Motor neuron (in vitro differentiated cells): ENCODE data around the gene RGMA. TPM values are rescaled to one million over a fixed set of nuclear protein-coding genes. Genes with fewer than 3 reads are reported as not detected.

Experiments used
- ATAC-seq, 8 experiments: fragments of 200-7000 bp; cut with Tn5 transposase; replicated peaks in 6 of 8; 2 replicates each; pipeline ENCODE4 v1.8.0; 2021; ENCODE audit warnings: mild to moderate bottlenecking in 8 of 8, moderate library complexity in 8 of 8
- H3K27ac ChIP-seq, 2 donors: fragments of 250-450 bp; sonication (Bioruptor Pico); 2 replicates each; pipeline ENCODE4 v1.9.0; 2021; ENCODE audit warnings: antibody characterized with exemption in 2 of 2, mild to moderate bottlenecking in 2 of 2, moderate library complexity in 1 of 2
- H3K4me1 ChIP-seq, 2 donors: fragments of 250-450 bp; sonication (Bioruptor Pico); replicated peaks in 1 of 2; 2 replicates each; pipeline ENCODE4 v1.6.1; 2021; ENCODE audit warnings: antibody characterized with exemption in 2 of 2, mild to moderate bottlenecking in 2 of 2, moderate library complexity in 1 of 2
- H3K4me3 ChIP-seq, 5 donors: fragments of 250-450 bp; sonication (Bioruptor Pico); 2 replicates each; pipeline ENCODE4 v1.9.0; 2021; ENCODE audit warnings: antibody characterized with exemption in 5 of 5, mild to moderate bottlenecking in 5 of 5, moderate library complexity in 4 of 5
- WGBS, 10 experiments: fragments of 450-650 bp; shearing (Covaris generic); methylation state at CpG; one replicate each; pipeline ENCODE4 v1.0.0; 2022; 5-methylcytosine and 5-hydroxymethylcytosine counted together
- in situ Hi-C, 9 experiments: fragments of 400-800 bp; cut with MboI; loops; one replicate each; pipeline ENCODE4 v1.15.0; 2021; ENCODE audit warnings: low sequenced_read_pairs in 9 of 9, low pct_unique_long_range_greater_than_20kb in 2 of 9; ENCODE audit not compliant: unreplicated experiment in 9 of 9
- total RNA-seq, 8 experiments: library from RNA; unstranded; fragments of 300-600 nt; gene quantifications; 2 replicates each; pipeline versions ENCODE4 v1.2.3 to v1.2.4, GENCODE V29; 2022

RGMA gene
- total RNA-seq, 8 experiments from 2014 or later: 10.2 to 154 (median 49.2) TPM

DNA sequence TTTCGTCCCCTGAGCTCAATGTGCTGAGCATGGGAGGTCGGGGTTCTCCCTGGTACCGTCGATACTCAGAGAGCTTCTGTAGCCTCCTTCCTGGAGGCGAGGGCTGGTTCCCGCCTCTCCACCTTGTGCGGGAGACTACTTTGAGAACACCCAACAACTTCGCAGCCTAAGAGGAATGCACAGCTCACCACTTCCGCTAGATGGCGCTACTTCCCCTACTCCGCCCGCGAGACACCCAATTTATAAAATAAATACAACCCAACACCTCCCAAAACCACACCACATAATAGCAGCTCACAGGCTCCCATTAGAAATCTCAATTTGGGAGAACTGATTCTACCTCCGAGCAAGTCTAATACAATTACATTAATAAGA, 1.2 kb downstream of the RGMA start:
- 0 to 1% (median 0%) methylated on average over 1 to 13 of the region's 14 CpGs; no CpG with 5 or more reads in 6 of the 10 experiments for WGBS, 10 experiments
- in situ Hi-C loops: loop anchor here in 3 of 9 experiments (25.0 kb wide), 5 partner anchors 174 to 899 kb away; no protein-coding TSS in a partner anchor
- Histone ChIP-seq H3K4me1 (peaks cover 33% of the 10 kb centered on the region in 2 donors), H3K4me3 (peak overlapping the region; percentile 60 to 92 (median 78)), H3K27ac (peak overlapping the region; percentile 85 to 87)
- peak; percentile 33 to 67 (median 41) for ATAC-seq

DNA sequence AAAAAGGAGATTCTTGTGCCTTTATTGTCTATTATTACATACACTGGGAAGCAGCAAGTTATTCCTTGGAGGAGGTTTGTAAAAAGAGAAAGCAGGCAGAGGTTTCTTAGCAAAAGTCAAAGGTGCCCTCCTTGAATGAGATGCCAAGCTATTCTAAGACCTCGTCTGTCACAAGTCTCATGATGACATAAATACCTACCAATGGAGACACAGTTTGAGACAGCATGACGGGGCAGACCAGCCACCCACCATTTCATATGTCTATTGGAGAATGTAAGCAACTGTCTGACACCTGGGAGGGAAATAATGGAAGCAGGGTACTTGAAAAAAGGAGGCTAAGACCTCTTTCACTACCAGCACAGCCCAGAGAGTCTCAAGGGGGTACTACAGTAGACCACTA, 2.2 kb downstream of the RGMA start:
- WGBS, 10 experiments: 0 to 80% (median 13%) methylated on average over 1 to 2 of the region's 2 CpGs; no CpG with 5 or more reads in 5 of the 10 experiments
- Histone ChIP-seq H3K4me3 (peak overlapping the region; percentile 60 to 92 (median 78)), H3K4me1 (peaks cover 39 to 41% of the 10 kb centered on the region in 2 donors), H3K27ac (peak overlapping the region; percentile 61 to 73)
- ATAC-seq: no peak
- in situ Hi-C loops: loop anchor here in 3 of 9 experiments (25.0 kb wide), 5 partner anchors 176 to 901 kb away; no protein-coding TSS in a partner anchor

DNA sequence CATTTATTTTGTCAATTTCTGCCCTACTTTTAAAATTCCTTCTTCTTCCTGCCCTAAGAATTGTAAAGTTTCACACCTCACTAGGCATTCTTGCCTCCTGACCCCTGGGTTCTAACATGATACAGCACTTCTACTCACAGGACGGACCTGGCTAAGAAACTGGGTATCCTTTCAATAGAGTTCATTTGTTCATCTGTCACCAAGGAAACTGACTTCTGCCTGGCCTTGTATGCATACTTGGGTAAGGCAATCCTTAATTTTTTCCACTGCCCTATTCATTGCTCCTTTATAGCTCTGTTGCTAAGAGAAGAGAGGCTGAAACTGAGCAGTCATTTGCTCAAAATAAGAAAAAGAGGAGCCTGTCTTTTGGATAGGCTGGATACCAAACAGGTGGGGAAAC, 3.3 kb downstream of the RGMA start:
- Histone ChIP-seq H3K27ac (no peak overlapping the region), H3K4me3 (peak overlapping the region; percentile 60 to 92 (median 78)), H3K4me1 (peaks cover 47 to 52% of the 10 kb centered on the region in 2 donors)
- peak in 1 of 8 experiments; percentile 11 for ATAC-seq
- WGBS, 10 experiments: 14 to 80% (median 20%) methylated on average over 1 of the region's 1 CpG; no CpG with 5 or more reads in 3 of the 10 experiments
- in situ Hi-C loops: loop anchor here in 3 of 9 experiments (25.0 kb wide), 5 partner anchors 177 to 902 kb away; no protein-coding TSS in a partner anchor

DNA sequence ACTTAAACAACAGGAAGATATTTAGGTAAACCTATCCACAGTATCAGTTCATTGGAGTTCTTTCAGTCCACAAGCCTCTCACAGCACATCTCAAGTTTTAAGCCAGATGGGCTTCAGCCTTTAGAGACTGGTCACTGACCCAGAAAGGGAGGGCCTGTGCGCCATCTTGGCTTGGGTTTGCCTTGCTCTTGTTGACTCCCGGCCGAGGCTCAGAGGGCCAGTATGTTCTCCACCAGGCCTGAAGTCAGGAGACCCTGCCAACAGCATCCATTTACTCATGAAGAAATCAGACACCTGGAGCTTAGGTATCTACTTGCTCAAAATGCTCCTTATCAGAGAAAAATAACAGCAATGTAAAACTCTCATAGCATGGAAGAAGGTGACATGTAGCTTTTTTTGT, 6.2 kb downstream of the RGMA start:
- peaks cover 66 to 67% of the 10 kb centered on the region in 2 donors for H3K4me1 ChIP-seq
- in situ Hi-C loops: loop anchor here in 3 of 9 experiments (25.0 kb wide), 5 partner anchors 179 to 904 kb away; no protein-coding TSS in a partner anchor
- 80 to 100% methylated on average over 1 of the region's 3 CpGs; no CpG with 5 or more reads in 8 of the 10 experiments for WGBS, 10 experiments
- ATAC-seq: no peak
- H3K4me3 ChIP-seq: no peak overlapping the region
- no peak overlapping the region for H3K27ac ChIP-seq

DNA sequence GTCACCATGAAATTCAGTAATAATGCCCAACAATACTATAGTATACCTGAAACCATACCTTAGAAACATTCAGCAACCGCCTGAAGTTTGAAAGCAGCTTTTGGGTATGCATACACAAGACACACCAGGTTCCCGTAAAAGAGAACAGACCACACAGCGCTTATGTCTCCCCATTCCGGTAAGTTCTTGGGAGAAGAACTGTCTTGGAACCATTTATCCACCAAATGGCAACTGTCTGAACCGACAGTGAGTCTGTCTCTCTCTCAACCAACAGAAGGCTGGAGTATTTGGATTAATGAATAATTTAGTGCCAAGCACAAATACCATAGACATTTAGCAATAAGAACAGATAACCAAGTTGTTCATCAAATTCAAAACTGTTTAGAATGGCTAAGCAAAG, 7.6 kb downstream of the RGMA start:
- in situ Hi-C loops: loop anchor here in 3 of 9 experiments (25.0 kb wide), 5 partner anchors 181 to 906 kb away; no protein-coding TSS in a partner anchor
- H3K4me1 ChIP-seq: peaks cover 73 to 81% of the 10 kb centered on the region in 2 donors
- H3K4me3 ChIP-seq: no peak overlapping the region
- H3K27ac ChIP-seq: no peak overlapping the region
- 37 to 90% (median 68%) methylated on average over 2 to 5 of the region's 5 CpGs; no CpG with 5 or more reads in 2 of the 10 experiments for WGBS, 10 experiments
- ATAC-seq: no peak

DNA sequence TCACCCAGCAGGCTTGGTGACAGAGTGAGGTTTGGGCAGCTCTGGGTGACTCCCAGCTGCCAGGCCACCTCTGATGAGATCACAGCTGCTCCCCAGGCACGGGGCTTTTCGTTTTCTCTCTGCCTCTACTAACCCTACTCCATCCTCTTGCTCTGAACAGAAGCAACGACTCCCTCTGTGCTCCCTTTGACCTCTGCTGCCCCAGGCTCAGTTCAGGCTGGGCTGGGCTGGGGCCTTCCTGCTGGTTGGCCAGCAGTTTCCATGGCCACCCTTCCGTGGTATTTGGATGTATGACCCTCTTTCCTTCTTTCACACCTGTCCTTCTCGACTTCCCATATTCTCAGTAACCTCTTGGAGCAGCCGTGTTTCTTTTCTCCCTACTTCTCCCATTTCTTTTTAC, 8.6 kb downstream of the RGMA start:
- Histone ChIP-seq H3K27ac (peak overlapping the region in 1 of 2 donors; percentile 44), H3K4me3 (no peak overlapping the region), H3K4me1 (peaks cover 73 to 90% of the 10 kb centered on the region in 2 donors)
- ATAC-seq: peak in 4 of 8 experiments; percentile 22 to 49 (median 33)
- in situ Hi-C loops: loop anchor here in 3 of 9 experiments (25.0 kb wide), 5 partner anchors 182 to 907 kb away; no protein-coding TSS in a partner anchor
- 0 to 57% (median 26%) methylated on average over 1 to 4 of the region's 6 CpGs for WGBS, 10 experiments

DNA sequence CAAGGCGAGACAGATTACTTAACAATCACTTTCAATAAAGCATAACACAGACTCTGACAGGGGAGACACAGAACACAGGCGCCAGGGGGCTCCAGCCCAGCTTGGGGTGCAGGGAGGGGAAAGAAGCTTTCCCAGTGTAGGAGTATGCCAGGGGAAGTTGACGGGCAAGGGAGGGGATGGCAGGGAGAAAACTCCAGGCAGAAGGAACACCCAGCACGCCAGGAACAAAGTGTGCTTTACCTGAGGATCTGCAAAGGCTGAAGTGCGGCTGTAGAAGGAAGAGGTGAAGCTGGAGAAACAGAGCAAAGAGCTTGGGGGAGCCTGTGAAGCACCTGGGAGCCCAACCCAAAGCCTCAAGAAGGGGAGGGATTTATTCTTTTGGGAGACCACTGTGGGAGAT, 12.1 kb downstream of the RGMA start:
- Histone ChIP-seq H3K4me1 (peaks cover 71 to 79% of the 10 kb centered on the region in 2 donors), H3K27ac (no peak overlapping the region), H3K4me3 (no peak overlapping the region)
- ATAC-seq: no peak
- 60 to 100% (median 77%) methylated on average over 1 to 5 of the region's 5 CpGs; no CpG with 5 or more reads in 3 of the 10 experiments for WGBS, 10 experiments
- in situ Hi-C loops: loop anchor here in 3 of 9 experiments (25.0 kb wide), 5 partner anchors 185 to 910 kb away; no protein-coding TSS in a partner anchor

DNA sequence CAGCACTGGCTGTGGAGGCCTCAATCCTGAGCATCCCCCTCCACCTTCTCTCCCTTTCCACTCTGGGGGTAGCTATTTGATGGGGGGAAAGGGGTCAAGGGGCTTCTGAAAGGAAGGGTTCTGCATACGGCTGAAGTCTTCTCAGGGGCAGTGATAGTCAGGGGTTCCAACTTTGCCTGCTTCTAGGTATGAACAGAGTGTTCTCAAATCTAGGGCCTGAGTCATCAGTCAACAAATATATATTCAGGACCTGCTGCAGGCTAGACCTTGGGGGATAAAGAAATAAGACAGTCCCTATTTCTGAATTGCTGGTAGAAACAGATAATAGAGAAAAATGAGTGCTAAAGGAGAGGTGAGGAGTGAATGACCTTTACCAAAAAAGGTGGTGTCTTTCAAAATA, 12.8 kb downstream of the RGMA start:
- H3K27ac ChIP-seq: no peak overlapping the region
- in situ Hi-C loops: loop anchor here in 3 of 9 experiments (25.0 kb wide), 5 partner anchors 186 to 911 kb away; no protein-coding TSS in a partner anchor
- peaks cover 70 to 76% of the 10 kb centered on the region in 2 donors for H3K4me1 ChIP-seq

DNA sequence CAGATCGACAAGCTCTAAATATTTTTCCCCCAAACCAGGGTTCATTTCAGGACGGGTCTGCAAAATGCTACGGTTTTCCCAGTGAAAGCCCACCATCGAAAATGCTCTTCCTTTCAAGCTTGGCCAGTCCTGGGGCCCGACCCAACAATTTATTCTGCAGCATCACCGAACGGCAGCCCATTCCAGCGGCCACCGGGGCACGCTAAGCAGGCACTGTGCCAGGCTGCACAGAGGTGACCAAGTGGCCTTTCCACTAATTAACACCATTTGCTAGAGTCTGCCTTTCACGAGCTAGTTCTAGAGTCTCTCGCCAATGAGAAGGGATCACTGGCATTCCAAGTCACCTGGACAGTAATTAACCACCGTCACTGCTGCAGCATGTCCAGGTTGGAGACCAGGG, 14.4 kb downstream of the RGMA start:
- WGBS, 10 experiments: 10 to 100% (median 37%) methylated on average over 1 to 6 of the region's 13 CpGs; no CpG with 5 or more reads in 1 of the 10 experiments
- no peak for ATAC-seq
- H3K4me1 ChIP-seq: peaks cover 72 to 78% of the 10 kb centered on the region in 2 donors
- in situ Hi-C loops: loop anchor here in 2 of 9 experiments (25.0 kb wide), 1 partner anchor 913 kb away; no protein-coding TSS in a partner anchor
- H3K27ac ChIP-seq: peak overlapping the region in 1 of 2 donors; percentile 88
- peak overlapping the region in 1 of 5 donors; percentile 75 for H3K4me3 ChIP-seq

More for the DNA sequence above, 12.8 kb downstream of the RGMA start:
- WGBS, 10 experiments: 60 to 83% (median 63%) methylated on average over 1 of the region's 1 CpG; no CpG with 5 or more reads in 7 of the 10 experiments
- H3K4me3 ChIP-seq: no peak overlapping the region
- ATAC-seq: no peak

DNA sequence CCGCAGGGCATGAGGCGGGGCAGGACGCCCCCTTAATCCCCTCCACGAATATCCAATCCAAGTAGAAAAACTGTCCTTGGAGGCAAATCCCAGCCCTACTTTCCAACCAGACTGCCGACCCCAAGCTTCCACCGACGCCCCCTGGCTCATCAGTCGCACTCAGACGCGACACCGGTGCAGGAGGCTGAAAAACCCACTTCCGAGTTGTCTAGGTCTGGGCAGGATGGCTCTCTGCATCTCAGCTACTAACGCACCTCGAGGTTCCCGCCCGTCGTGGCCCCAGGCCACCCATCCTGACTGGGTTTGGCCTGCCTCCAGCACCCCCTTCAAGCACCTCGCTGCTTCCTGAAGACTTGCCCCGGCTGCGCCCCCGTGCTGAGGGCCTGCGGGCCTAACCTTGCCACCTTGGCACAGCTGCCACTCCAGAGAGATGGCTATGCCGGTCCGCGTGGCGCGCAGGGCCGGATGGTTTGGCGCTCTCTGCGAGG, 15.5 kb downstream of the RGMA start:
- peak overlapping the region; percentile 82 to 88 for H3K27ac ChIP-seq
- in situ Hi-C loops: loop anchor here in 2 of 9 experiments (25.0 kb wide), 1 partner anchor 914 kb away; no protein-coding TSS in a partner anchor
- H3K4me1 ChIP-seq: peaks cover 75 to 77% of the 10 kb centered on the region in 2 donors
- 0 to 78% (median 36%) methylated on average over 1 to 11 of the region's 30 CpGs; no CpG with 5 or more reads in 4 of the 10 experiments for WGBS, 10 experiments
- peak overlapping the region; percentile 46 to 87 (median 63) for H3K4me3 ChIP-seq
- ATAC-seq: peak in 7 of 8 experiments; percentile 6 to 37 (median 16)

DNA sequence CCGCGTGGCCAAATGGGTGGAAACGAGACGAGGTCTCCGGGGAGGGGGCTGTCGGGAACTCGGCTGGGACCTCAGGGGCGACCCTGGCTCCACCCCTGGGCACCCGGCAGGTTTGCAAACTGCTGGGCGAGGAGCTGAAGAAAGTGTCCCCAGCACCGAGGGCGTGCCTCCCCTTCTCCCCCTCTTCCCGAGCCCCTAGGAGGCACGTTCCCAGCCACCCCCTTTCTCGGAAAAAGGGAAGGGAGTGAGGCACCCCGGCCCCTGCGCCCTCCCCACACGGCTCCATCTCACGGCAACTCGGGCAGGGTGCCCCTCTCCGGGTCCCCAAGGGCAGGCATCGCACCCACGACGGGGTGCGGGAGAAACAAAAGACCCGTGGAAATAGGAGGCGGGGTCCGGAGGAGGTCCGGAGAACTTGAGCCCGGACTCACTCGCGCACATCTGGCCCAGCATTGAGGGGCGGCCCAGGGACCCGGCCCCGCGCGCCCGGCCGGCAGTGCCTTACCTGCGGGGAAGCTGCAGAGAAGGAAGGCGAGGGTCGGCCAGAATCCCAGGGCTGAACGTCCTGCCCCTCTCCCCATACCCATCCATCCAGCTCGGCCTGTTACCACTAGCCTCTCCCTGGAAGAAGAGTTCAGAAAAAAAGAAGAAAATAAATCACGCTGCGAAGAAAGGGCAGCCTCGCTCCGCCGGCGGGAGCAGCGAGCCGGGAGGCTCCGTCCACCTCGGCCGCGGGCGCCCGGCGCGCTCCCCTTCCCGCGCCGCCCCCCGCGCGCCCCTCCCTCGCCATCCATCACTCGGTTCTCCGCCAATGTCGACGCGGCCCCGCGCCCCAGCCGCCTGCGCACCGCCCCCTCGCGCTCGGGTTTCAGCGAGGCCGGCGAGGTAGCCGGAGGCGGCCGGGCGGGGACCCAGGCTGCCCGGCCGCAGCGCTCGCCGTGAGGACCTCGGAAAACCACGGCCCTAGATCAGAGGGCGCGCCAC, 16.3 kb downstream of the RGMA start:
- 0% methylated on average over 1 to 9 of the region's 96 CpGs; no CpG with 5 or more reads in 6 of the 10 experiments for WGBS, 10 experiments
- Histone ChIP-seq H3K4me1 (peaks cover 73 to 77% of the 10 kb centered on the region in 2 donors), H3K4me3 (peak overlapping the region; percentile 46 to 87 (median 63)), H3K27ac (peak overlapping the region; percentile 82 to 88)
- in situ Hi-C loops: loop anchor here in 2 of 9 experiments (25.0 kb wide), 1 partner anchor 915 kb away; no protein-coding TSS in a partner anchor
- ATAC-seq: peak; percentile 79 to 88 (median 82)

DNA sequence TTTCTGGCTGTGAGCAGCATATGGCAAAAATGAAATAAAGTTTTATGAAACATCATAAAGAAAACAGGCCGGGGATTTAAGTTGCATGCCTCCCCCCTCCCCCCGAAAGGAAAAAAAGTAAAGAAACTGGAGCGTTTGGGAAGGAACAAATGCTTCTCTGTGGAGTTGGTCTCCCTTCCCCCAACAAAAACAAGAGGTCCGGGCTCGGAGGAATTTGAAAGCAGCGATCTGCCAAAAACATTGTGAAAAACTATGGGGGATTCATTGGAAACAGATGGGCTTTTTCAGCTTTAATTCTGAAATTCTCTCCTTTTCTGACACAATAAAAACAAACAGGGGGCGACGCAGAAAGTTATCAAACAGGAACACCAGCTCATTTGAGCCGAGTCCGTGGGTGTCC, 17.0 kb downstream of the RGMA start:
- WGBS, 10 experiments: 0 to 3% (median 0%) methylated on average over 1 to 10 of the region's 10 CpGs; no CpG with 5 or more reads in 1 of the 10 experiments
- no peak for ATAC-seq
- H3K4me3 ChIP-seq: peak overlapping the region; percentile 46 to 87 (median 63)
- peak overlapping the region; percentile 82 to 88 for H3K27ac ChIP-seq
- in situ Hi-C loops: loop anchor here in 2 of 9 experiments (25.0 kb wide), 1 partner anchor 915 kb away; no protein-coding TSS in a partner anchor
- H3K4me1 ChIP-seq: peaks cover 74 to 75% of the 10 kb centered on the region in 2 donors
